ENCODE measurements around the gene TUSC2.

GRCh38 chr3:50331364-50331907, 3.4 kb upstream of the TUSC2 start:
- TF ChIP-seq ZBTB7A (IDR thresholded peaks at IDR 0.05; ENCODE audit: low read depth) (no peak), CEBPB (IDR thresholded peaks at IDR 0.05) (no peak), MAX (IDR thresholded peaks at IDR 0.05) (no peak), CREB1 (IDR thresholded peaks at IDR 0.05; ENCODE audit: low read depth) (no peak), EGR1 (IDR thresholded peaks at IDR 0.05) (no peak), EP300 (IDR thresholded peaks at IDR 0.05; ENCODE audit: borderline replicate concordance) (no peak)
- TF ChIP-seq, protein P1, sequence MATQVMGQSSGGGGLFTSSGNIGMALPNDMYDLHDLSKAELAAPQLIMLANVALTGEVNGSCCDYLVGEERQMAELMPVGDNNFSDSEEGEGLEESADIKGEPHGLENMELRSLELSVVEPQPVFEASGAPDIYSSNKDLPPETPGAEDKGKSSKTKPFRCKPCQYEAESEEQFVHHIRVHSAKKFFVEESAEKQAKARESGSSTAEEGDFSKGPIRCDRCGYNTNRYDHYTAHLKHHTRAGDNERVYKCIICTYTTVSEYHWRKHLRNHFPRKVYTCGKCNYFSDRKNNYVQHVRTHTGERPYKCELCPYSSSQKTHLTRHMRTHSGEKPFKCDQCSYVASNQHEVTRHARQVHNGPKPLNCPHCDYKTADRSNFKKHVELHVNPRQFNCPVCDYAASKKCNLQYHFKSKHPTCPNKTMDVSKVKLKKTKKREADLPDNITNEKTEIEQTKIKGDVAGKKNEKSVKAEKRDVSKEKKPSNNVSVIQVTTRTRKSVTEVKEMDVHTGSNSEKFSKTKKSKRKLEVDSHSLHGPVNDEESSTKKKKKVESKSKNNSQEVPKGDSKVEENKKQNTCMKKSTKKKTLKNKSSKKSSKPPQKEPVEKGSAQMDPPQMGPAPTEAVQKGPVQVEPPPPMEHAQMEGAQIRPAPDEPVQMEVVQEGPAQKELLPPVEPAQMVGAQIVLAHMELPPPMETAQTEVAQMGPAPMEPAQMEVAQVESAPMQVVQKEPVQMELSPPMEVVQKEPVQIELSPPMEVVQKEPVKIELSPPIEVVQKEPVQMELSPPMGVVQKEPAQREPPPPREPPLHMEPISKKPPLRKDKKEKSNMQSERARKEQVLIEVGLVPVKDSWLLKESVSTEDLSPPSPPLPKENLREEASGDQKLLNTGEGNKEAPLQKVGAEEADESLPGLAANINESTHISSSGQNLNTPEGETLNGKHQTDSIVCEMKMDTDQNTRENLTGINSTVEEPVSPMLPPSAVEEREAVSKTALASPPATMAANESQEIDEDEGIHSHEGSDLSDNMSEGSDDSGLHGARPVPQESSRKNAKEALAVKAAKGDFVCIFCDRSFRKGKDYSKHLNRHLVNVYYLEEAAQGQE (IDR thresholded peaks at IDR 0.05; ENCODE audit: low read depth): no peak
